ENCODE results near the gene FNDC10. TPM values are rescaled to one million over a fixed set of nuclear protein-coding genes. Genes with fewer than 3 reads are reported as not detected.

Gene FNDC10
- total RNA-seq, 1 experiment from 2014 or later: 8.4 TPM

- TF ChIP-seq, protein P1, sequence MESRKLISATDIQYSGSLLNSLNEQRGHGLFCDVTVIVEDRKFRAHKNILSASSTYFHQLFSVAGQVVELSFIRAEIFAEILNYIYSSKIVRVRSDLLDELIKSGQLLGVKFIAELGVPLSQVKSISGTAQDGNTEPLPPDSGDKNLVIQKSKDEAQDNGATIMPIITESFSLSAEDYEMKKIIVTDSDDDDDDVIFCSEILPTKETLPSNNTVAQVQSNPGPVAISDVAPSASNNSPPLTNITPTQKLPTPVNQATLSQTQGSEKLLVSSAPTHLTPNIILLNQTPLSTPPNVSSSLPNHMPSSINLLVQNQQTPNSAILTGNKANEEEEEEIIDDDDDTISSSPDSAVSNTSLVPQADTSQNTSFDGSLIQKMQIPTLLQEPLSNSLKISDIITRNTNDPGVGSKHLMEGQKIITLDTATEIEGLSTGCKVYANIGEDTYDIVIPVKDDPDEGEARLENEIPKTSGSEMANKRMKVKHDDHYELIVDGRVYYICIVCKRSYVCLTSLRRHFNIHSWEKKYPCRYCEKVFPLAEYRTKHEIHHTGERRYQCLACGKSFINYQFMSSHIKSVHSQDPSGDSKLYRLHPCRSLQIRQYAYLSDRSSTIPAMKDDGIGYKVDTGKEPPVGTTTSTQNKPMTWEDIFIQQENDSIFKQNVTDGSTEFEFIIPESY (IDR thresholded peaks at IDR 0.05; ENCODE audit: extremely low read depth, insufficient replicate concordance, low read length): no peak
- TF ChIP-seq RAD21 (IDR thresholded peaks at IDR 0.05; ENCODE audit: low read depth) (no peak), CEBPB (IDR thresholded peaks at IDR 0.05; ENCODE audit: low read depth) (no peak), ATF3 (IDR thresholded peaks at IDR 0.05) (no peak), SP1 (IDR thresholded peaks at IDR 0.05; ENCODE audit: low read depth) (no peak), POLR2A (IDR thresholded peaks at IDR 0.05; ENCODE audit: borderline replicate concordance, extremely low read depth, insufficient read depth, insufficient read length) (no peak), CBX3 (IDR thresholded peaks at IDR 0.05; ENCODE audit: low read depth) (no peak), ZFX (IDR thresholded peaks at IDR 0.05) (no peak), ZNF274 (IDR thresholded peaks at IDR 0.05; ENCODE audit: low read depth, low read length) (no peak), TCF7L2 (IDR thresholded peaks at IDR 0.05; ENCODE audit: borderline replicate concordance, extremely low read depth, insufficient read depth, insufficient read length) (no peak), SIN3A (IDR thresholded peaks at IDR 0.05; ENCODE audit: low read depth) (no peak), YY1 (IDR thresholded peaks at IDR 0.05; ENCODE audit: extremely low read depth, insufficient replicate concordance, low read depth, low read length) (no peak)
These were observed 26.5 kb upstream of the FNDC10 start (continued) for GRCh38 chr1:1626207-1627141.

GRCh38 chr1:1625824-1626206 lies 25.9 kb upstream of the FNDC10 start:
- Histone ChIP-seq H3K9ac (ENCODE audit: low read length) (no peak overlapping the region), H3K4me3 (replicated peaks in 1 of 2; ENCODE audit: low read depth in 1 of 2, low read length in 2 of 2) (no peak overlapping the region), H3K4me2 (ENCODE audit: low read length) (no peak overlapping the region; the same call in 1 of the 2 replicates), H3K36me3 (ENCODE audit: control insufficient read depth in 1 of 2, insufficient read depth in 2 of 2, low read length in 2 of 2) (no peaks in the 10 kb centered on the region), H3K9me2 (ENCODE audit: insufficient read depth) (no peaks in the 10 kb centered on the region), H3K27ac (ENCODE audit: low read depth, low read length) (peak overlapping the region; percentile 29; the same call in 1 of the 2 replicates), H4K20me1 (ENCODE audit: insufficient read depth) (no peaks in the 10 kb centered on the region), H3K4me1 (ENCODE audit: control insufficient read depth in 1 of 2, insufficient read depth in 2 of 2, low read length in 2 of 2) (peaks cover 4 to 38% of the 10 kb centered on the region in 2 experiments), H3K9me3 (ENCODE audit: control insufficient read depth in 1 of 2, insufficient read depth in 1 of 2, low read depth in 1 of 2, low read length in 2 of 2) (no peaks in the 10 kb centered on the region), H3K79me2 (ENCODE audit: insufficient read depth, low read length) (peaks cover 13% of the 10 kb centered on the region; the same call in 1 of the 2 replicates), H2AFZ (ENCODE audit: low read depth, low read length, poor library complexity, severe bottlenecking) (no peak overlapping the region), H3K27me3 (ENCODE audit: insufficient read depth, low read length) (no peaks in the 10 kb centered on the region)
- intact Hi-C loops (cut with micrococcal nuclease): no loop called here
- CTCF ChIA-PET: no interaction called here
- POLR2A ChIA-PET: interaction anchor here (1.4 kb wide), 1 partner anchor 11 kb away, joined by 3 read pairs; the partner anchor contains the start of gene MIB2
- no TSS peak for BruUV-seq (replicated peaks)
- RAD21 ChIA-PET (ENCODE audit: low non-redundant PET in 1 of 2, low total read pairs in 2 of 2, uncharacterized antibody in 2 of 2, unreplicated experiment in 2 of 2): no interaction called here
- no peak for ATAC-seq
- DNase-seq (ENCODE audit: low read depth, low spot score): no peak
- no peak for TF ChIP-seq ELF1 (IDR thresholded peaks at IDR 0.05; ENCODE audit: borderline replicate concordance, low read depth)
- TF ChIP-seq MAX (IDR thresholded peaks at IDR 0.05): no peak
- TF ChIP-seq, protein P1 (IDR thresholded peaks at IDR 0.05; ENCODE audit: extremely low read depth, insufficient replicate concordance, low read length): no peak
- TF ChIP-seq, protein P2, sequence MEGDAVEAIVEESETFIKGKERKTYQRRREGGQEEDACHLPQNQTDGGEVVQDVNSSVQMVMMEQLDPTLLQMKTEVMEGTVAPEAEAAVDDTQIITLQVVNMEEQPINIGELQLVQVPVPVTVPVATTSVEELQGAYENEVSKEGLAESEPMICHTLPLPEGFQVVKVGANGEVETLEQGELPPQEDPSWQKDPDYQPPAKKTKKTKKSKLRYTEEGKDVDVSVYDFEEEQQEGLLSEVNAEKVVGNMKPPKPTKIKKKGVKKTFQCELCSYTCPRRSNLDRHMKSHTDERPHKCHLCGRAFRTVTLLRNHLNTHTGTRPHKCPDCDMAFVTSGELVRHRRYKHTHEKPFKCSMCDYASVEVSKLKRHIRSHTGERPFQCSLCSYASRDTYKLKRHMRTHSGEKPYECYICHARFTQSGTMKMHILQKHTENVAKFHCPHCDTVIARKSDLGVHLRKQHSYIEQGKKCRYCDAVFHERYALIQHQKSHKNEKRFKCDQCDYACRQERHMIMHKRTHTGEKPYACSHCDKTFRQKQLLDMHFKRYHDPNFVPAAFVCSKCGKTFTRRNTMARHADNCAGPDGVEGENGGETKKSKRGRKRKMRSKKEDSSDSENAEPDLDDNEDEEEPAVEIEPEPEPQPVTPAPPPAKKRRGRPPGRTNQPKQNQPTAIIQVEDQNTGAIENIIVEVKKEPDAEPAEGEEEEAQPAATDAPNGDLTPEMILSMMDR (IDR thresholded peaks at IDR 0.05 in 2 of 3, conservative IDR thresholded peaks at IDR 0.05 in 1 of 3; ENCODE audit: borderline replicate concordance in 1 of 3, insufficient read depth in 1 of 3, low read depth in 2 of 3, low read length in 2 of 3): no peak
- TF ChIP-seq RAD21 (IDR thresholded peaks at IDR 0.05; ENCODE audit: low read depth): no peak
- TF ChIP-seq EZH2 (IDR thresholded peaks at IDR 0.05): no peak
- no peak for TF ChIP-seq POLR2AphosphoS5 (IDR thresholded peaks at IDR 0.05; ENCODE audit: low read depth, low read length)
- no peak for TF ChIP-seq ZNF274 (IDR thresholded peaks at IDR 0.05; ENCODE audit: low read depth, low read length)
- TF ChIP-seq SP1 (IDR thresholded peaks at IDR 0.05; ENCODE audit: low read depth): no peak
- TF ChIP-seq CEBPB (IDR thresholded peaks at IDR 0.05; ENCODE audit: low read depth): no peak

Data from HCT116 (cell line).